WI38 (cell line): Measurements from ENCODE around the gene MUSK.

Source experiments
- H3K4me3 ChIP-seq: 2 replicates; pipeline ENCODE4 v1.5.1; 2011; ENCODE audit warnings: low read depth, mild to moderate bottlenecking, control low read depth, low read length
- CTCF ChIP-seq: IDR thresholded peaks from 2 replicates; pipeline ENCODE4 v1.5.1; 2012; ENCODE audit warnings: low read depth, mild to moderate bottlenecking, control low read depth, low read length

MUSK gene

GRCh38 chr9:110668570-110669167 is at the start of gene MUSK:
Gene MUSK, plus strand, starts transcription at chr9:110668791. Its CDS starts 114 bp downstream, at chr9:110668905.
- TF ChIP-seq CTCF: no peak
- no peak within 1 kb of the TSS for H3K4me3 ChIP-seq

- H3K4me3 ChIP-seq: no peak overlapping the region
- no peak for TF ChIP-seq CTCF
Observed at GRCh38 chr9:110619831-110620230, 48.8 kb upstream of the MUSK start.

GRCh38 chr9:110620726-110621125 is 47.9 kb upstream of the MUSK start:
- no peak for TF ChIP-seq CTCF
- H3K4me3 ChIP-seq: no peak overlapping the region

- TF ChIP-seq CTCF: no peak
- no peak overlapping the region for H3K4me3 ChIP-seq
Observed at GRCh38 chr9:110622368-110622767, 46.2 kb upstream of the MUSK start.

- H3K4me3 ChIP-seq: no peak overlapping the region
- TF ChIP-seq CTCF: peak; percentile 20; the same call in 1 of the 2 replicates
Observed at GRCh38 chr9:110623462-110624025, 45.0 kb upstream of the MUSK start.

- TF ChIP-seq CTCF: no peak
- H3K4me3 ChIP-seq: no peak overlapping the region
Observed at GRCh38 chr9:110626101-110626829, 42.3 kb upstream of the MUSK start.

GRCh38 chr9:110635589-110635988 is 33.0 kb upstream of the MUSK start:
- H3K4me3 ChIP-seq: no peak overlapping the region
- no peak for TF ChIP-seq CTCF
